Heart left ventricle (tissue), 16 donors: ENCODE results near the gene GOLGA8S. TPM values are rescaled to one million over a fixed set of nuclear protein-coding genes. Genes with fewer than 3 reads are reported as not detected.
"Not testable (repeated sequence)": the region's sequence is repeated elsewhere in the genome, so short reads cannot be mapped to it uniquely, and the experiment has no call there.

ENCODE experiments used
- ATAC-seq, 4 donors: fragments of 200-7000 bp; cut with Tn5 transposase; one replicate each; pipeline ENCODE4 v1.9.1; 2020 to 2022; ENCODE audit warnings: moderate library complexity in 4 of 4, mild to moderate bottlenecking in 3 of 4, moderate number of reproducible peaks in 1 of 4
- DNase-seq, 5 donors: peaks; one replicate each; pipeline ENCODE4 v3.0.0-alpha.2; 2020
- H3K27ac ChIP-seq, 12 donors: fragments of 200-600 bp; sonication (generic) in 4 of 12; one replicate each; pipeline versions ENCODE4 v1.5.0 to v1.8.0; 2016 to 2022; ENCODE audit warnings: mild to moderate bottlenecking in 2 of 12
- H3K27me3 ChIP-seq, 9 donors: fragments of 200-600 bp; sonication (generic) in 2 of 9; one replicate each; pipeline versions ENCODE4 v1.5.1 to v1.8.0; 2016 to 2022; ENCODE audit warnings: mild to moderate bottlenecking in 3 of 9
- H3K36me3 ChIP-seq, 9 donors: fragments of 200-600 bp; sonication (generic) in 2 of 9; one replicate each; pipeline versions ENCODE4 v1.5.0 to v1.8.0; 2018 to 2022; ENCODE audit warnings: mild to moderate bottlenecking in 2 of 9
- H3K4me1 ChIP-seq, 12 donors: fragments of 200-600 bp; sonication (generic) in 4 of 12; one replicate each; pipeline versions ENCODE4 v1.5.0 to v1.8.0; 2016 to 2022; ENCODE audit warnings: mild to moderate bottlenecking in 3 of 12
- H3K4me3 ChIP-seq, 12 donors: fragments of 200-600 bp; sonication (generic) in 4 of 12; one replicate each; pipeline versions ENCODE4 v1.5.0 to v1.8.0; 2017 to 2022; ENCODE audit warnings: mild to moderate bottlenecking in 9 of 12, moderate library complexity in 4 of 12
- H3K9me3 ChIP-seq, 12 donors: fragments of 200-600 bp; sonication (generic) in 4 of 12; one replicate each; pipeline versions ENCODE4 v1.5.0 to v1.8.0; 2016 to 2022; ENCODE audit warnings: mild to moderate bottlenecking in 1 of 12
- POLR2A ChIP-seq, 2 donors: fragments of 450-650 bp; IDR thresholded peaks; one replicate each; pipeline ENCODE4 v1.6.1; 2017; ENCODE audit warnings: antibody characterized with exemption in 2 of 2, mild to moderate bottlenecking in 2 of 2, moderate library complexity in 2 of 2
- WGBS, 4 donors: extraction: QIAGEN DNeasy Blood & Tissue Kit in 2 of 4; methylation state at CpG; one replicate each; pipeline versions ENCODE4 v1.1.5 to v1.1.7; 2013 to 2018; 5-methylcytosine and 5-hydroxymethylcytosine counted together
- intact Hi-C, 10 donors: fragments of 100-400 bp; cut with DNase I; formaldehyde crosslinking; loops; one replicate each; pipeline versions ENCODE4 v1.11.1 to v1.14.2; 2022
- polyA plus RNA-seq, 2 donors: library from polyadenylated mRNA; stranded (reverse); fragments of 200-250 nt; gene quantifications; one replicate each; pipeline ENCODE4 v1.2.3, GENCODE V29; 2013
- total RNA-seq, 9 donors: library from RNA; depleted of rRNA in 2 of 9; stranded (reverse); fragments of >200 nt in 2 of 9; fragmentation: NEBNext Ultra II Directional in 3 of 9; extraction: Animal tissue kit (Norgen Biotek cat#: 25700) in 3 of 9; gene quantifications; one replicate each; pipeline versions ENCODE4 v1.1.0 to v1.2.4, GENCODE V29; 2016 to 2023
- TF ChIP-seq, protein P1 (sequence below), 12 donors: fragments of 200-600 bp; sonication (generic) in 4 of 12; IDR thresholded peaks; one replicate each; pipeline versions ENCODE4 v1.5.0 to v1.8.0; 2018 to 2022; ENCODE audit warnings: antibody characterized with exemption in 12 of 12, mild to moderate bottlenecking in 5 of 12
- donor health status: ischemic (EF 13 %, LVEDD 7.1; RV severe dilation, severe dysfunction).
- donor health status: healthy with polysubstance abuse.
- donor health status: DM: no; HTN: yes; CAD: no.
- donor health status: DM: no; HTN: no; CAD: no.
- donor health status: ischemic (EF 25% LVEDD 6.9; RV normal size, moderate dysfunction).
- donor health status: ischemic (EF 25% LVEDD 5.7; RV mildly dilated, moderate dysfunction).
- donor health status: healthy.
- donor health status: DM: yes; HTN: yes; CAD: no.
- donor health status: ischemic (EF 35%, LVEDD 5.7; RV mildly dilated, moderate dysfunction).
- donor health status: nonischemic (EF 11% LVEDD 7.7; RV severe dilation, severe dysfunction).
- donor health status: DM: yes; HTN: yes; CAD: no.
- donor health status: PGD.
- donor health status: ischemic (EF 29% LVEDD 5.4; RV normal size, mild dysfunction).
- donor health status: nonischemic (EF 23%, LVEDD 6.1; RV moderate dilation, normal function).

Gene GOLGA8S
- total and polyA plus RNA-seq, 11 donors = 0.01 to 1.2 (median 0.30) TPM; not detected in 2

DNA sequence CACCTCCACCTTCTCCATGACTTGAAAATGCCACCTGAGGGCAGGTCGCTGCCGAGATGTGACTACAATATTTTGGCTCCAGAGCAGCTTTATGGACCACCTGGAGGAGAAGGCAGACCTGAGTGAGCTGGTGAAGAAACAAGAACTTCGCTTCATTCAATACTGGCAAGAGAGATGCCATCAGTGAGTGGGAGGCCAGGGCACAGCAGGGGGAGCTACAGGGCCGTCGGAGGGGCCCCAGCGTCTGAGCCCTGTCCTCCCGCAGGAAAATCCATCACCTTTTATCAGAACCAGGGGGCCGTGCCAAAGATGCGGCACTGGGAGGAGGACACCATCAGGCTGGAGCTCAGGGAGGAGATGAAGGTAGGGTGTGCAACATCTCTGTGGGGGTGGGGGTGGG is 9.7 kb downstream of the GOLGA8S start:
- H3K27ac ChIP-seq, H3K4me1 ChIP-seq, intact Hi-C loops, H3K4me3 ChIP-seq, H3K36me3 ChIP-seq, DNase-seq, H3K9me3 ChIP-seq, H3K27me3 ChIP-seq, ATAC-seq: not testable (repeated sequence)
- TF ChIP-seq, protein P1, sequence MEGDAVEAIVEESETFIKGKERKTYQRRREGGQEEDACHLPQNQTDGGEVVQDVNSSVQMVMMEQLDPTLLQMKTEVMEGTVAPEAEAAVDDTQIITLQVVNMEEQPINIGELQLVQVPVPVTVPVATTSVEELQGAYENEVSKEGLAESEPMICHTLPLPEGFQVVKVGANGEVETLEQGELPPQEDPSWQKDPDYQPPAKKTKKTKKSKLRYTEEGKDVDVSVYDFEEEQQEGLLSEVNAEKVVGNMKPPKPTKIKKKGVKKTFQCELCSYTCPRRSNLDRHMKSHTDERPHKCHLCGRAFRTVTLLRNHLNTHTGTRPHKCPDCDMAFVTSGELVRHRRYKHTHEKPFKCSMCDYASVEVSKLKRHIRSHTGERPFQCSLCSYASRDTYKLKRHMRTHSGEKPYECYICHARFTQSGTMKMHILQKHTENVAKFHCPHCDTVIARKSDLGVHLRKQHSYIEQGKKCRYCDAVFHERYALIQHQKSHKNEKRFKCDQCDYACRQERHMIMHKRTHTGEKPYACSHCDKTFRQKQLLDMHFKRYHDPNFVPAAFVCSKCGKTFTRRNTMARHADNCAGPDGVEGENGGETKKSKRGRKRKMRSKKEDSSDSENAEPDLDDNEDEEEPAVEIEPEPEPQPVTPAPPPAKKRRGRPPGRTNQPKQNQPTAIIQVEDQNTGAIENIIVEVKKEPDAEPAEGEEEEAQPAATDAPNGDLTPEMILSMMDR (IDR thresholded peaks at IDR 0.05) = peak in 8 of 12 donors; percentile 10 to 45 (median 31)
- 46 to 63% (median 56%) methylated on average over 6 to 7 of the region's 9 CpGs; no CpG with 5 or more reads in 1 of the 4 donors for WGBS, 4 donors

DNA sequence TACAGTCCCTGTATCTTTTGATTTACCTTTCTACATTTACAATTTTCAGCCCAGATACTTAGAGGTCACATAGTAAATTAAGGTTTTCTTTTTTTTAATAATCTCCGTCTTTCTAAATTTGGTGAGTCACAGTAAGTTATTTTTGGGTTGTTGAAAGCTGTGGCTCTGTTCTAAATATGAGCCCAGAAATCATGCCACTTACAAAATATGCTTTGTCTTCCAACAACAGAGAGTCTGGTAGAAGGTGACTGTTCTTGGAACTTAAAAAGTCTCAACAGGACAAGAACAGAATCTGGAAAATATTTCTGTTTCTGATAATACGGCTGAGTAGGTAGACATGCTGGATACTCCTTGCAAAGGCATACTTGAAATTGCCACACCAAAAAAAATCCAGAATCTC is 16.0 kb downstream of the GOLGA8S start:
- TF ChIP-seq, protein P1 (IDR thresholded peaks at IDR 0.05) = no peak
- no peak for TF ChIP-seq POLR2A (IDR thresholded peaks at IDR 0.05)
- intact Hi-C loops = loop anchor here in 1 of 10 donors (2.0 kb wide), 1 partner anchor 32 kb away; no protein-coding TSS in a partner anchor
- Histone ChIP-seq H3K4me1 (peaks cover 0 to 11% (median 0%) of the 10 kb centered on the region in 12 donors), H3K4me3 (no peak overlapping the region), H3K9me3 (no peaks in the 10 kb centered on the region), H3K27me3 (no peaks in the 10 kb centered on the region), H3K36me3 (no peaks in the 10 kb centered on the region), H3K27ac (peak overlapping the region in 11 of 12 donors; percentile 17 to 70 (median 61))
- peak in 2 of 4 donors; percentile 29 to 42 for ATAC-seq
- WGBS, 4 donors = 42 to 66% (median 49%) methylated on average over 2 of the region's 2 CpGs
- no peak for DNase-seq

DNA sequence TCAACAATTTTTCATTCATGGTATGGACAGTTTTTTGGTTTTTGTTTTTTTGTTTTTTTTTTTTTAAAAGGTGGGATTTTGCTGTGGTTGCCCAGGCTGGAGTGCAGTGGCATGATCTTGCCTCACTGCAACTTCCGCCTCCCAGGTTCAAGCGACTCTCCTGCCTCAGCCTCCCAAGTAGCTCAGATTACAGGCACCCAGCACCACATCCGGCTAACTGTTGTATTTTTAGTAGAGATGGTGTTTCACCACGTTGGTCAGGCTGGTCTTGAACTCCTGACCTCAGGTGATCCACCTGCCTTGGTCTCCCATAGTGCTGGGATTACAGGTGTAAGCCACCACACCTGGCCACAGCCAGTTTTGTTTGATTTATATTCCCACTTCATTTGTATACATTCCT is 16.6 kb downstream of the GOLGA8S start:
- intact Hi-C loops = loop anchor here in 1 of 10 donors (2.0 kb wide), 1 partner anchor 32 kb away; no protein-coding TSS in a partner anchor
- 50 to 68% (median 64%) methylated on average over 4 of the region's 4 CpGs for WGBS, 4 donors
- Histone ChIP-seq H3K4me1 (peaks cover 0 to 11% (median 0%) of the 10 kb centered on the region in 12 donors), H3K27ac (peak overlapping the region in 10 of 12 donors; percentile 54 to 74 (median 66))
- not testable (repeated sequence) for H3K4me3 ChIP-seq, H3K9me3 ChIP-seq, H3K36me3 ChIP-seq, H3K27me3 ChIP-seq, DNase-seq
- ATAC-seq = peak in 1 of 4 donors; percentile 24

DNA sequence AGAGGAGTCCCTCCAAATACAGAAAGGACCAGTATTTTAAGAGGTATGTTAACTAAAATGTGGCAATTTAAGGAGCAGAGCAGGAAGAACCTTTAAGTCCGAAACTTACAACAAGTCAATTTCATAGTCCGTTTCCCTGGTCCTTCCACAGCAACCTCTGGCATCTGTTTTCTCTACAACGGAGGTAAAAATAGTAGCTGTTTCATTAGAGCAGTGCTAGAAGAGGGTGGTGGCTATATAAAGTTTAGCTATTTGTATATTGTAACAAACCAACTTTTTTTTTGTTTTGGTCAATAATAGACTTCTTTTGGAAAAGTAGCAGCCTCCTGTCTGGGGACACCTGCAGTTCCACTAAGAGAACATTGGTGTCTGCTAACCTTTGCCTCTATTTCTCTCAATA is 17.3 kb downstream of the GOLGA8S start:
- Histone ChIP-seq H3K4me3 (peak overlapping the region in 6 of 12 donors; percentile 7 to 36 (median 14)), H3K27ac (peak overlapping the region in 10 of 12 donors; percentile 54 to 74 (median 66)), H3K4me1 (peaks cover 0 to 15% (median 0%) of the 10 kb centered on the region in 12 donors)
- H3K27me3 ChIP-seq, DNase-seq, H3K9me3 ChIP-seq, H3K36me3 ChIP-seq: not testable (repeated sequence)
- 47 to 54% (median 49%) methylated on average over 3 of the region's 3 CpGs for WGBS, 4 donors
- intact Hi-C loops = loop anchor here in 1 of 10 donors (2.0 kb wide), 1 partner anchor 31 kb away; no protein-coding TSS in a partner anchor
- peak in 3 of 4 donors; percentile 66 to 85 (median 68) for ATAC-seq

DNA sequence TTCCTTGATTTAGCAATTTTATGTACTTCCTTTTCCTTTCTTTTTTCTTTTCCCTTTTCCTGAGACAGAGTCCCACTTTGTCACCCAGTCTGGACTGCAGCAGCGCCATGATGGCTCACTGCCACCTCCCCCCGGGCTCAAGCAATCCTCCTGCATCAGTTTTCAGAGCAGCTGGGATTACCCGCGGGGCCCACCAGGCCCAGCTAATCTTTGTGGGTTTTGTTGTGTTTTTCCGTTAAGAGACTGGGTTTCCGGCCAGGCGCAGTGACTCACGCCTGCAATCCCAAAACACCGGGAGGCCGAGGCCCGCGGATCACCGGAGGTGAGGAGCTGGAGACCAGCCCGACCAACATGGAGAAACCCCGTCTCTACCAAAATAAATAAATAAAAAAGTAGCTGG is 17.7 kb downstream of the GOLGA8S start:
- ATAC-seq (peak in 2 of 4 donors; percentile 22 to 27), DNase-seq (no peak)
- no peak overlapping the region for H3K4me3 ChIP-seq
- TF ChIP-seq, protein P1 (IDR thresholded peaks at IDR 0.05) = no peak
- TF ChIP-seq POLR2A (IDR thresholded peaks at IDR 0.05) = no peak
- H3K27ac ChIP-seq = peak overlapping the region in 9 of 12 donors; percentile 55 to 74 (median 67)
- intact Hi-C loops = no loop called here
- no peaks in the 10 kb centered on the region for H3K9me3 ChIP-seq
- WGBS, 4 donors = 76 to 86% (median 81%) methylated on average over 15 of the region's 15 CpGs
- peaks cover 0 to 15% (median 0%) of the 10 kb centered on the region in 12 donors for H3K4me1 ChIP-seq
- no peaks in the 10 kb centered on the region for H3K27me3 ChIP-seq
- H3K36me3 ChIP-seq = no peaks in the 10 kb centered on the region

DNA sequence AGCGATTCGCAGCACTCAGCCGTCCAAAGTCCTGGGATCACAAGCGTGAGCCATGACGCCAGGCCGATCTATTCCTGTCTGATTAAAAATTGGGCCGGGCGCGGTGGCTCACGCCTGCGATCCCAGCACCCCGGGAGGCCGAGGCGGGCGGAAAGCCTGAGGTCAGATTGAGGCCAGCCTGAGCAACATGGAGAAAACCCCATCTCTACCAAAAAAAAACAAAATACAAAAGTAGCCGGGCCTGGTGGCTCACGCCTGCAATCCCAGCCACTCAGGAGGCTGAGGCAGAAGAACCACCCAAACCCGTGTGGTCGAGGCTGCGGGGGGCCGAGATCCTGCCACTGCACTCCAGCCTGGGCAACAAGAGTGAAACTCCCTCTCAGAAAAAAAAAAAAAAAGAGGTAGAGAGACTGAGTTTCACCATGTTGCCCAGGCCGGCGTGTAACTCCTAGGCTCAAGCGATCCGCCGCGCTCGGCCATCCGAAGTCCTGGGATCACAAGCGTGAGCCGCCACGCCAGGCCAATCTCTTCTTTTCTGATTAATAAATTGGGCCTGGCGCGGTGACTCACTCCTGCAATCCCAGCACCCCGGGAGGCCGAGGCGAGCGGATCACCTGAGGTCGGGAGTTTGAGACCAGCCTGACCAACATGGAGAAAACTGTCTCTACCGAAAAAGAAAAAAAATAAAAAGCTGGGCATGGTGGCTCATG is 18.5 kb downstream of the GOLGA8S start:
- WGBS, 4 donors = 95 to 96% (median 96%) methylated on average over 40 of the region's 40 CpGs
- ATAC-seq, H3K4me3 ChIP-seq, H3K9me3 ChIP-seq, H3K36me3 ChIP-seq, DNase-seq, intact Hi-C loops, H3K27ac ChIP-seq, H3K27me3 ChIP-seq: not testable (repeated sequence)
- H3K4me1 ChIP-seq = peaks cover 0 to 15% (median 0%) of the 10 kb centered on the region in 12 donors

DNA sequence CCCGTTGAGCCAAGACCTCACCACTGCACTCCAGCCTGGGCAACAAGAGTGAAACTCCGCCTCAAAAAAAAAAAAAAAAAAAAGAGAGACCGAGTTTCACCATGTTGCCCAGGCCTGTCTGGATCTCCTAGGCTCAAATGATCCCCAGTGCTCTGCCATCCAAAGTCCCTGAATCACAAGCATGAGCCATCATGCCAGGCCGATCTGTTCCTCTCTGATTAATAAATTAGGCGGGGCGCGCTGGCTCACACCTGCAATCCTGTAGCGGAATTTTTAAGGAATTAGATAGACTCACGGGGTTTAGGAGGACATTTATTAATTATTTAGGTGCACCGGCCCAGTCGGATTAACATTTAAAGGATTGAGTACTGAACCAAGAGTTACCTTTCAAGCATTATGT is 19.7 kb downstream of the GOLGA8S start:
- H3K4me3 ChIP-seq, H3K27me3 ChIP-seq, H3K27ac ChIP-seq, DNase-seq, H3K36me3 ChIP-seq, H3K9me3 ChIP-seq, intact Hi-C loops, ATAC-seq: not testable (repeated sequence)
- 89 to 95% (median 93%) methylated on average over 11 of the region's 11 CpGs for WGBS, 4 donors
- peaks cover 0 to 15% (median 0%) of the 10 kb centered on the region in 12 donors for H3K4me1 ChIP-seq

DNA sequence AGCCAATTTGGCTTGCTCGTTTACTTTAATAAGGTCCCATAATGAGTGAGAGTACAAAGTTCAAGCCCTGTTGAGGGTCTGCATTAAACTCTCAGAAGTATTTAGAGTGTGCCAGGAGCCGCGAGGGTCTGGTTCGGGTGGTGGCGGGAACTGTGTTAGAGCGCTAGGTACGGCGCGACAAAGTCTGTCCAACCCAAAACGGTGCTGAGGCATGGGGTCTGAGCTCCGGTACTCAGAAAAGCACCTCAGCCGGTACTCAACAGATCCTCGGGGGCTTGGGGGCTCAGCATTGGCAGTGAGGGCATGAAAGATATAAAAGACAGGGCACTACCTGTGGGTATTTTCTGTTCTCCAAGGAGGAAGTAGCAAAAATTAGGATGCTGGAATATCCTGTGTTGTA is 24.4 kb downstream of the GOLGA8S start:
- H3K36me3 ChIP-seq, ATAC-seq, H3K27me3 ChIP-seq, intact Hi-C loops, DNase-seq, H3K9me3 ChIP-seq, H3K27ac ChIP-seq, H3K4me1 ChIP-seq, H3K4me3 ChIP-seq: not testable (repeated sequence)
- 85 to 91% (median 89%) methylated on average over 13 of the region's 13 CpGs for WGBS, 4 donors
